Trophoblast cell (in vitro differentiated cells and primary cell): ENCODE measurements around the gene GUCA2B.

Source experiments
- DNase-seq, 2 donors: peaks; one replicate each; pipeline ENCODE4 v3.0.0-alpha.2; 2016
- H2AFZ ChIP-seq: 2 replicates; pipeline ENCODE4 v1.6.1; 2013; ENCODE audit warnings: low read length, moderate library complexity, mild to moderate bottlenecking; ENCODE audit not compliant: insufficient read depth, poor library complexity
- H2AK5ac ChIP-seq: 2 replicates; pipeline ENCODE4 v1.6.1; 2013; ENCODE audit warnings: mild to moderate bottlenecking, low read length
- H2BK120ac ChIP-seq: 2 replicates; pipeline ENCODE4 v1.6.1; 2013; ENCODE audit warnings: low read length, mild to moderate bottlenecking, moderate library complexity; ENCODE audit not compliant: insufficient read depth, poor library complexity
- H2BK12ac ChIP-seq: 2 replicates; pipeline ENCODE4 v1.6.1; 2013; ENCODE audit warnings: mild to moderate bottlenecking, low read length, moderate library complexity
- H2BK5ac ChIP-seq: 2 replicates; pipeline ENCODE4 v1.6.1; 2013; ENCODE audit warnings: low read length, low read depth, moderate library complexity, mild to moderate bottlenecking; ENCODE audit not compliant: poor library complexity
- H3K14ac ChIP-seq: 2 replicates; pipeline ENCODE4 v1.6.1; 2013; ENCODE audit warnings: mild to moderate bottlenecking, low read length
- H3K18ac ChIP-seq: 2 replicates; pipeline ENCODE4 v1.6.1; 2013; ENCODE audit warnings: mild to moderate bottlenecking, low read length
- H3K23ac ChIP-seq: 2 replicates; pipeline ENCODE4 v1.6.1; 2013; ENCODE audit warnings: low read length
- H3K27ac ChIP-seq: 2 replicates; pipeline ENCODE4 v1.5.1; 2013; ENCODE audit warnings: low read depth, mild to moderate bottlenecking, inconsistent platforms, low read length, moderate library complexity
- H3K27me3 ChIP-seq: 2 replicates; pipeline ENCODE4 v1.6.1; 2013; ENCODE audit warnings: inconsistent platforms, mild to moderate bottlenecking, low read length, moderate library complexity; ENCODE audit not compliant: insufficient read depth
- H3K36me3 ChIP-seq, 2 experiments: 1 replicate in 1 of 2; 2 replicates in 1 of 2; pipeline ENCODE4 v1.6.1; 2013; ENCODE audit warnings: low read length in 2 of 2, mild to moderate bottlenecking in 2 of 2, moderate library complexity in 1 of 2; ENCODE audit not compliant: insufficient read depth in 2 of 2, control insufficient read depth in 1 of 2
- H3K4ac ChIP-seq: 2 replicates; pipeline ENCODE4 v1.6.1; 2013; ENCODE audit warnings: low read depth, mild to moderate bottlenecking, low read length, moderate library complexity
- H3K4me1 ChIP-seq, 2 experiments: 1 replicate in 1 of 2; 2 replicates in 1 of 2; pipeline ENCODE4 v1.6.1; 2013; ENCODE audit warnings: low read length in 2 of 2, mild to moderate bottlenecking in 2 of 2, moderate library complexity in 1 of 2; ENCODE audit not compliant: insufficient read depth in 2 of 2, control insufficient read depth in 1 of 2
- H3K4me2 ChIP-seq: 2 replicates; pipeline ENCODE4 v1.6.1; 2013; ENCODE audit warnings: inconsistent platforms, mild to moderate bottlenecking, low read length, moderate library complexity
- H3K4me3 ChIP-seq: 2 replicates; pipeline ENCODE4 v1.5.1; 2013; ENCODE audit warnings: mild to moderate bottlenecking, low read depth, low read length, inconsistent platforms
- H3K79me1 ChIP-seq: one replicate; pipeline ENCODE4 v1.6.1; 2013; ENCODE audit warnings: low read length
- H3K79me2 ChIP-seq: 2 replicates; pipeline ENCODE4 v1.6.1; 2013; ENCODE audit warnings: low read length, mild to moderate bottlenecking; ENCODE audit not compliant: control insufficient read depth, insufficient read depth, poor library complexity
- H3K9ac ChIP-seq: 2 replicates; pipeline ENCODE4 v1.6.1; 2013; ENCODE audit warnings: mild to moderate bottlenecking, low read length
- H3K9me3 ChIP-seq: 2 replicates; pipeline ENCODE4 v1.6.1; 2013; ENCODE audit warnings: low read depth, mild to moderate bottlenecking, control low read depth, inconsistent platforms, low read length; ENCODE audit not compliant: insufficient read depth
- H4K12ac ChIP-seq: 2 replicates; pipeline ENCODE4 v1.6.1; 2013; ENCODE audit warnings: low read depth, mild to moderate bottlenecking, low read length, moderate library complexity
- H4K8ac ChIP-seq: 2 replicates; pipeline ENCODE4 v1.6.1; 2013; ENCODE audit warnings: low read depth, mild to moderate bottlenecking, low read length, moderate library complexity
- H4K91ac ChIP-seq: one replicate; pipeline ENCODE4 v1.6.1; 2013; ENCODE audit warnings: low read depth, mild to moderate bottlenecking, low read length, moderate library complexity
- WGBS: extraction: QIAGEN DNeasy Blood & Tissue Kit; methylation state at CpG from one replicate; pipeline ENCODE4 v1.1.7; 2013; ENCODE audit warnings: missing lambda C conversion rate; ENCODE audit not compliant: insufficient read length, insufficient coverage; ENCODE audit errors: extremely low coverage; 5-methylcytosine and 5-hydroxymethylcytosine counted together

Gene GUCA2B

GRCh38 chr1:42162181-42162580 is 9.0 kb downstream of the GUCA2B start:
- Histone ChIP-seq H3K18ac (no peak overlapping the region), H3K4ac (no peak overlapping the region), H3K27ac (no peak overlapping the region), H4K91ac (no peak overlapping the region), H3K27me3 (no peaks in the 10 kb centered on the region), H2BK12ac (no peak overlapping the region), H4K12ac (no peak overlapping the region), H2AK5ac (no peak overlapping the region), H3K4me2 (no peak overlapping the region), H3K4me1 (peaks cover 18% of the 10 kb centered on the region in 2 experiments), H3K23ac (no peak overlapping the region), H2BK5ac (no peak overlapping the region), H3K14ac (no peak overlapping the region), H2BK120ac (no peak overlapping the region), H2AFZ (no peak overlapping the region), H3K79me1 (no peaks in the 10 kb centered on the region), H3K79me2 (no peaks in the 10 kb centered on the region), H3K4me3 (no peak overlapping the region), H3K36me3 (no peaks in the 10 kb centered on the region), H3K9ac (no peak overlapping the region), H4K8ac (no peak overlapping the region), H3K9me3 (peaks cover 6% of the 10 kb centered on the region)
- WGBS: no CpG with 5 or more reads among the region's 5 CpGs
- no peak for DNase-seq

- Histone ChIP-seq H3K9ac (no peak overlapping the region), H3K4me3 (no peak overlapping the region), H2AK5ac (no peak overlapping the region), H2AFZ (no peak overlapping the region), H2BK5ac (no peak overlapping the region), H2BK120ac (no peak overlapping the region), H2BK12ac (no peak overlapping the region), H3K36me3 (no peaks in the 10 kb centered on the region), H3K27me3 (no peaks in the 10 kb centered on the region), H4K12ac (no peak overlapping the region), H4K91ac (no peak overlapping the region), H3K18ac (no peak overlapping the region), H3K9me3 (peaks cover 8% of the 10 kb centered on the region), H3K14ac (no peak overlapping the region), H3K4me1 (peaks cover 18% of the 10 kb centered on the region in 2 experiments), H3K27ac (no peak overlapping the region), H3K23ac (no peak overlapping the region), H3K4ac (no peak overlapping the region), H3K79me2 (no peaks in the 10 kb centered on the region), H3K79me1 (no peaks in the 10 kb centered on the region), H3K4me2 (no peak overlapping the region), H4K8ac (no peak overlapping the region)
- WGBS: no CpG with 5 or more reads among the region's 2 CpGs
- no peak for DNase-seq
These were observed 9.9 kb downstream of the GUCA2B start for GRCh38 chr1:42163114-42163513.

GRCh38 chr1:42163536-42164503 is 10.6 kb downstream of the GUCA2B start:
- no peak overlapping the region for H3K4me3 ChIP-seq
- no peak overlapping the region for H3K27ac ChIP-seq
- H3K36me3 ChIP-seq: no peaks in the 10 kb centered on the region
- H3K14ac ChIP-seq: no peak overlapping the region
- H2BK12ac ChIP-seq: no peak overlapping the region
- no peak overlapping the region for H3K18ac ChIP-seq
- H2BK120ac ChIP-seq: no peak overlapping the region
- no peak overlapping the region for H4K8ac ChIP-seq
- H3K4ac ChIP-seq: no peak overlapping the region
- no peak overlapping the region for H2AK5ac ChIP-seq
- no peak overlapping the region for H2BK5ac ChIP-seq
- peaks cover 20 to 21% of the 10 kb centered on the region in 2 experiments for H3K4me1 ChIP-seq
- no peak overlapping the region for H3K23ac ChIP-seq
- no peak for DNase-seq
- H4K91ac ChIP-seq: no peak overlapping the region
- H3K9ac ChIP-seq: no peak overlapping the region
- no peaks in the 10 kb centered on the region for H3K79me1 ChIP-seq
- no peaks in the 10 kb centered on the region for H3K79me2 ChIP-seq
- H3K27me3 ChIP-seq: no peaks in the 10 kb centered on the region
- no peak overlapping the region for H2AFZ ChIP-seq
- no peak overlapping the region for H3K4me2 ChIP-seq
- WGBS: no CpG with 5 or more reads among the region's 16 CpGs
- H3K9me3 ChIP-seq: peaks cover 8% of the 10 kb centered on the region
- H4K12ac ChIP-seq: no peak overlapping the region

GRCh38 chr1:42164551-42165420 is 11.6 kb downstream of the GUCA2B start, which contains the start of gene GUCA2A:
Gene GUCA2A, minus strand, starts transcription at chr1:42164745. Its CDS starts 33 bp downstream, at chr1:42164712.
- H3K14ac ChIP-seq: no peak within 1 kb of the TSS
- H3K4me2 ChIP-seq: peak within 1 kb of the TSS; percentile 10
- no peaks in the 10 kb centered on the region for H3K79me1 ChIP-seq
- H3K36me3 ChIP-seq: no peaks in the 10 kb centered on the region
- H3K9ac ChIP-seq: no peak within 1 kb of the TSS
- H2AK5ac ChIP-seq: peak within 1 kb of the TSS; percentile 16
- H2BK12ac ChIP-seq: no peak within 1 kb of the TSS
- no peak within 1 kb of the TSS for H3K18ac ChIP-seq
- H3K27me3 ChIP-seq: no peaks in the 10 kb centered on the region
- H3K9me3 ChIP-seq: peaks cover 8% of the 10 kb centered on the region
- no peak within 1 kb of the TSS for H4K12ac ChIP-seq
- H2BK120ac ChIP-seq: peak within 1 kb of the TSS; percentile 25
- H3K79me2 ChIP-seq: no peaks in the 10 kb centered on the region
- peak within 1 kb of the TSS; percentile 27 for H4K91ac ChIP-seq
- no peak within 1 kb of the TSS for H3K23ac ChIP-seq
- H2BK5ac ChIP-seq: no peak within 1 kb of the TSS
- H4K8ac ChIP-seq: no peak within 1 kb of the TSS
- DNase-seq: peak; percentile 62 to 65
- peak within 1 kb of the TSS; percentile 8 for H3K27ac ChIP-seq
- H3K4me1 ChIP-seq: peaks cover 20 to 21% of the 10 kb centered on the region in 2 experiments
- no peak within 1 kb of the TSS for H2AFZ ChIP-seq
- no peak within 1 kb of the TSS for H3K4ac ChIP-seq
- no CpG with 5 or more reads among the region's 24 CpGs for WGBS
- no peak within 1 kb of the TSS for H3K4me3 ChIP-seq
